ENCODE results near the gene SEMA5A.

The SEMA5A gene

DNA sequence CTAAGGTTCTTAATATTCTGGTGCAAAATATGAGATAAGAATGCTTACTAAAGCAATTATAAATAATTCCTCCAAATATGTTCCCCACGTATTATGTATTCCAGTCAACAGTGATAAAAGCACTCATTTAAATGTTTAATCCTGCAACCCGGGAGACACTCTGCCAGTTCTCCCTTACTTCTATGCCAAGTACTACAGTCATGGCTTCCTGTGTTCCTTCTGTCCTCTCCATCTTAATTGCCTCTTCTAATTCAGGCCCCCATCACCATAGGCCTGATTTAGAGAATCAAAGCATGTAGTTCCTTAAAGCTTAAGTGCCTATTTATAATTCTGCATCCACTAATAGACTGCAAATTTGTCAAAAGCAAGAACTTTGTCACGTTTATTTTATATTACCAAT, 474.8 kb downstream of the SEMA5A start:
- Histone ChIP-seq H4K8ac (ENCODE audit: low read depth, low read length) (no peak overlapping the region), H3K36me3 (ENCODE audit: control insufficient read depth, insufficient read depth, low read length) (no peaks in the 10 kb centered on the region), H3K79me1 (ENCODE audit: low read length) (no peaks in the 10 kb centered on the region), H2BK15ac (replicated peaks; ENCODE audit: low read depth) (no peak overlapping the region), H3K27ac (ENCODE audit: low read depth, low read length) (no peak overlapping the region), H3K56ac (ENCODE audit: low read length) (no peak overlapping the region), H3K27me3 (ENCODE audit: insufficient read depth, low read length, poor library complexity) (no peaks in the 10 kb centered on the region), H2BK5ac (ENCODE audit: low read length) (no peak overlapping the region), H2BK120ac (ENCODE audit: low read depth, low read length) (no peak overlapping the region), H3K4ac (ENCODE audit: low read depth, low read length) (no peak overlapping the region), H3K4me2 (ENCODE audit: low read length) (no peak overlapping the region), H2AK5ac (ENCODE audit: low read length) (no peak overlapping the region), H3K4me3 (ENCODE audit: low read length) (no peak overlapping the region), H3K79me2 (ENCODE audit: control insufficient read depth, insufficient read depth, low read length) (no peaks in the 10 kb centered on the region), H3K18ac (ENCODE audit: low read length) (no peak overlapping the region), H3K4me1 (ENCODE audit: control insufficient read depth, low read depth, low read length) (no peaks in the 10 kb centered on the region), H3K23ac (ENCODE audit: low read length) (no peak overlapping the region), H4K5ac (ENCODE audit: low read length) (no peak overlapping the region), H3K9ac (ENCODE audit: low read length) (no peak overlapping the region)
- WGBS (ENCODE audit: extremely low coverage, insufficient coverage, low lambda C conversion rate) = no CpG with 5 or more reads among the region's 3 CpGs
- no peak for DNase-seq

DNA sequence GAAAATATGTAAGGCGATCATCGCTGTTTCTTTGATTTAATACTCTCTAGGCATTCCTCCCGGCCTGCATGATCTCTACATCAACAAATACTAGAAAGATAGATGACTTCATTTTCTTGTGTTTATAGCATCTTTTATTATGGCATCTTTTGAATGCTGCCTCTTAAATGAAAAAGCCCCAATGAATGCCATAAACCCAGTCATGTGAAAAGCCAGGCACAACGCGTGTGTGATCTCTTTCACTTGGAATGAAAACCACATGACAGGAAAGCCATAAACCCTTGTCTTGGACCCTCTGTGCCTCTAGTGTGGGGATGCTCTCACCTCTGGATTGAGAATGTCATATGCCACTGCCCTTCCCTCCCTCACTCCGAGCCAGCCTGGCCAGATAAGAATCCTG, 476.2 kb downstream of the SEMA5A start:
- Histone ChIP-seq H3K4ac (ENCODE audit: low read depth, low read length) (no peak overlapping the region), H3K4me3 (ENCODE audit: low read length) (no peak overlapping the region), H3K4me2 (ENCODE audit: low read length) (no peak overlapping the region), H3K27me3 (ENCODE audit: insufficient read depth, low read length, poor library complexity) (no peaks in the 10 kb centered on the region), H3K9ac (ENCODE audit: low read length) (no peak overlapping the region), H4K5ac (ENCODE audit: low read length) (no peak overlapping the region), H4K8ac (ENCODE audit: low read depth, low read length) (no peak overlapping the region), H2AK5ac (ENCODE audit: low read length) (no peak overlapping the region), H3K36me3 (ENCODE audit: control insufficient read depth, insufficient read depth, low read length) (peaks cover 4% of the 10 kb centered on the region), H3K56ac (ENCODE audit: low read length) (no peak overlapping the region), H3K79me2 (ENCODE audit: control insufficient read depth, insufficient read depth, low read length) (no peaks in the 10 kb centered on the region), H3K18ac (ENCODE audit: low read length) (no peak overlapping the region), H3K79me1 (ENCODE audit: low read length) (no peaks in the 10 kb centered on the region), H2BK5ac (ENCODE audit: low read length) (no peak overlapping the region), H2BK15ac (replicated peaks; ENCODE audit: low read depth) (no peak overlapping the region), H3K4me1 (ENCODE audit: control insufficient read depth, low read depth, low read length) (no peaks in the 10 kb centered on the region), H3K23ac (ENCODE audit: low read length) (no peak overlapping the region), H2BK120ac (ENCODE audit: low read depth, low read length) (no peak overlapping the region), H3K27ac (ENCODE audit: low read depth, low read length) (no peak overlapping the region)
- no CpG with 5 or more reads among the region's 6 CpGs for WGBS (ENCODE audit: extremely low coverage, insufficient coverage, low lambda C conversion rate)
- no peak for DNase-seq

DNA sequence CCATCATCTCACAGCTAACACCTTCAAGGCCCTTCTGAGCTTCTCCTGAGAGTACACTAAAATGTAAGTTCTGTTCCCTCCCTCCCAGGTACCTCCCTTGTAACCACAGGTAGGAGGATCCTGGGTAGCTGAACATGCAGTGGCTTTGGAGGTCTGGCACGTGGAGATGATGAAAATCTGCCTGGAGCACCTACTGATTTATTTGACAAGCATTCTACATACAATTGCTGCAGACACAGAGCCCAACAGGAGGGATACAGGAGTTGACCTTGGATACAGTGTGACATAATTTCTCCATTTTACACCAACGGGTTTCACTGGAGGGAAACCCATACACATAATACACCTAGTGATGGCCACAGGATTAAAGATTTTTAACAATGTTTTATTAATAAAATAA, 478.7 kb downstream of the SEMA5A start:
- H4K8ac ChIP-seq (ENCODE audit: low read depth, low read length) = no peak overlapping the region
- no peaks in the 10 kb centered on the region for H3K4me1 ChIP-seq (ENCODE audit: control insufficient read depth, low read depth, low read length)
- no peaks in the 10 kb centered on the region for H3K27me3 ChIP-seq (ENCODE audit: insufficient read depth, low read length, poor library complexity)
- H2BK15ac ChIP-seq (replicated peaks; ENCODE audit: low read depth) = no peak overlapping the region
- no peak overlapping the region for H3K4me3 ChIP-seq (ENCODE audit: low read length)
- no peak overlapping the region for H2AK5ac ChIP-seq (ENCODE audit: low read length)
- H3K18ac ChIP-seq (ENCODE audit: low read length) = no peak overlapping the region
- H3K4ac ChIP-seq (ENCODE audit: low read depth, low read length) = no peak overlapping the region
- no peak overlapping the region for H4K5ac ChIP-seq (ENCODE audit: low read length)
- WGBS (ENCODE audit: extremely low coverage, insufficient coverage, low lambda C conversion rate) = no CpG with 5 or more reads among the region's 2 CpGs
- no peak overlapping the region for H2BK120ac ChIP-seq (ENCODE audit: low read depth, low read length)
- H3K27ac ChIP-seq (ENCODE audit: low read depth, low read length) = no peak overlapping the region
- H3K9ac ChIP-seq (ENCODE audit: low read length) = no peak overlapping the region
- H3K56ac ChIP-seq (ENCODE audit: low read length) = no peak overlapping the region
- no peak overlapping the region for H2BK5ac ChIP-seq (ENCODE audit: low read length)
- no peaks in the 10 kb centered on the region for H3K79me1 ChIP-seq (ENCODE audit: low read length)
- DNase-seq = peak; percentile 61
- no peaks in the 10 kb centered on the region for H3K79me2 ChIP-seq (ENCODE audit: control insufficient read depth, insufficient read depth, low read length)
- H3K4me2 ChIP-seq (ENCODE audit: low read length) = no peak overlapping the region
- H3K36me3 ChIP-seq (ENCODE audit: control insufficient read depth, insufficient read depth, low read length) = peaks cover 4% of the 10 kb centered on the region
- no peak overlapping the region for H3K23ac ChIP-seq (ENCODE audit: low read length)

DNA sequence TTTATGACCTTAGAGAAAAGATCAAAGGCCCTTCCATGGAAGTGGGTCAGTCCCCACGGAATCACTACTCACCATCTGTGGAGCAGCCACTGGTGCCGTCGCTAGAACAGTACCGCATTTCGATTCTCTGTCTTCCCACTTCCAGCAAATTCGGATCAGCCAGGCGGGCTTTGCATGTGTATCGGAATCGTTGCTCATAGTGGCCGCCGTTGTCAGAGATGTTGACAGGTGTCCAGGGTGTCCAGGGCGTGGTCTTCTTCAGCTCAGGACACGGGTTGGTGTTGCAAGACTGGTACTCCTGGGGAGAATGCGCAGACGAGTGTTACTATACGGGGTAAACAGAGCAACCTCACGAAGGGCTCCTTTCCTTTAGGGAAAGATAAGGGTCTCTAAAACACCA, 479.5 kb downstream of the SEMA5A start:
- no peak overlapping the region for H3K4me2 ChIP-seq (ENCODE audit: low read length)
- H3K36me3 ChIP-seq (ENCODE audit: control insufficient read depth, insufficient read depth, low read length) = peaks cover 4% of the 10 kb centered on the region
- no peak overlapping the region for H3K56ac ChIP-seq (ENCODE audit: low read length)
- no peak overlapping the region for H3K9ac ChIP-seq (ENCODE audit: low read length)
- no peak overlapping the region for H2BK5ac ChIP-seq (ENCODE audit: low read length)
- H2BK15ac ChIP-seq (replicated peaks; ENCODE audit: low read depth) = no peak overlapping the region
- no peak overlapping the region for H3K23ac ChIP-seq (ENCODE audit: low read length)
- H4K8ac ChIP-seq (ENCODE audit: low read depth, low read length) = no peak overlapping the region
- H3K27ac ChIP-seq (ENCODE audit: low read depth, low read length) = no peak overlapping the region
- no peaks in the 10 kb centered on the region for H3K4me1 ChIP-seq (ENCODE audit: control insufficient read depth, low read depth, low read length)
- H2BK120ac ChIP-seq (ENCODE audit: low read depth, low read length) = no peak overlapping the region
- no peak overlapping the region for H3K4ac ChIP-seq (ENCODE audit: low read depth, low read length)
- no peak for DNase-seq
- no CpG with 5 or more reads among the region's 17 CpGs for WGBS (ENCODE audit: extremely low coverage, insufficient coverage, low lambda C conversion rate)
- H2AK5ac ChIP-seq (ENCODE audit: low read length) = no peak overlapping the region
- no peak overlapping the region for H4K5ac ChIP-seq (ENCODE audit: low read length)
- H3K79me2 ChIP-seq (ENCODE audit: control insufficient read depth, insufficient read depth, low read length) = no peaks in the 10 kb centered on the region
- H3K18ac ChIP-seq (ENCODE audit: low read length) = no peak overlapping the region
- no peak overlapping the region for H3K4me3 ChIP-seq (ENCODE audit: low read length)
- no peaks in the 10 kb centered on the region for H3K27me3 ChIP-seq (ENCODE audit: insufficient read depth, low read length, poor library complexity)
- no peaks in the 10 kb centered on the region for H3K79me1 ChIP-seq (ENCODE audit: low read length)

DNA sequence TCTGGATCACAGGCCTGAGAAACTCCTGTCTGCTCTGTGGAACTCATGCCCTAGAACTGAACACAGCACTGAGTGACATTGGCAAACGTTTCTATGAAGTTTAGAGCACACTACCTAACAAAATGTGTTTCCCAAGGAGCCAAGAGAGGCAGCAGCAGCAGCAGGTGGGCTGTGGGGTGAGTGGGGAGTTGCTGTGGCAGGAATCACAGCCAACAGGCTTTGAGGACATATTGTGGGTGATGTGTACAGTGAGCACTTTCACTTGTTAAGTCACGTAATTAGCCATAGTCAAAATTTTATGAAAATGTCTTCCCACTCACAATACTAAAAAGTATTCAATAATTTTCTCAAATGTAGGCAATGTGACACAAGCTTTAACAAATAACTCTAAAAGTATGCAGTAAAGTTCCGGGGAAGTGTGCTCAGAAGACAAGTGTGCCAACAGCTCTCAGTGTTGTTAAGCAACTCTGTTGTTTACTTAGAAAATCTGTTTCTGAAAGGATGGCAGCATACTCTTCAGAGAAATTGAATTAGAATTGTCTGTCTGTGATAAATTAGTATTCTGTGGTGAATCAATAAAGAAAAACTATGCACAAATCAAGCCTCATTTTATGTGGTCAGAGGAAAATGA, 482.1 kb downstream of the SEMA5A start:
- Histone ChIP-seq H3K23ac (ENCODE audit: low read length) (no peak overlapping the region), H2BK120ac (ENCODE audit: low read depth, low read length) (no peak overlapping the region), H3K36me3 (ENCODE audit: control insufficient read depth, insufficient read depth, low read length) (peaks cover 4% of the 10 kb centered on the region), H3K56ac (ENCODE audit: low read length) (no peak overlapping the region), H2BK5ac (ENCODE audit: low read length) (no peak overlapping the region), H2BK15ac (replicated peaks; ENCODE audit: low read depth) (no peak overlapping the region), H3K79me1 (ENCODE audit: low read length) (no peaks in the 10 kb centered on the region), H3K27me3 (ENCODE audit: insufficient read depth, low read length, poor library complexity) (no peaks in the 10 kb centered on the region), H4K5ac (ENCODE audit: low read length) (no peak overlapping the region), H3K4me1 (ENCODE audit: control insufficient read depth, low read depth, low read length) (no peaks in the 10 kb centered on the region), H4K8ac (ENCODE audit: low read depth, low read length) (no peak overlapping the region), H3K4me3 (ENCODE audit: low read length) (no peak overlapping the region), H3K9ac (ENCODE audit: low read length) (no peak overlapping the region), H3K4me2 (ENCODE audit: low read length) (no peak overlapping the region), H3K18ac (ENCODE audit: low read length) (no peak overlapping the region), H3K27ac (ENCODE audit: low read depth, low read length) (no peak overlapping the region), H2AK5ac (ENCODE audit: low read length) (no peak overlapping the region), H3K4ac (ENCODE audit: low read depth, low read length) (no peak overlapping the region), H3K79me2 (ENCODE audit: control insufficient read depth, insufficient read depth, low read length) (no peaks in the 10 kb centered on the region)
- no CpG with 5 or more reads among the region's 3 CpGs for WGBS (ENCODE audit: extremely low coverage, insufficient coverage, low lambda C conversion rate)
- no peak for DNase-seq

DNA sequence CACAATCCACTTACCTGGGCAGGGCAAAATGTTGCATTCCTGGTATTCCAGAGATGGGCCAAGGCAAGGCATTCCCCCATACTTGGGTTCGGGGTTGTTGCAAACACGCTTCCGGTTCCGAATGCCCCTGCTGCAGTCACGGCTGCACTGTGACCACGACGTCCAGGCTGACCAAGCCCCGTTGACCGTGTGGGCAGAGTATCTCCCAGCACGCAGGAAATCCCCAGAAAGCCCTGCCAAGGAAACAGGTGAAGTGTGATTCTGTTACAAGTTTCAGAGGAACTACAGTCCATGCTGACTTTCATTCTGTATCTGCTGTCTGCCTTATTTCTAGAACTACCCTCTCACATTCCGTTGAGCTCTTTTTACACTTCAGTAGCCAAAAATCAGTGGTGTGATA, 483.0 kb downstream of the SEMA5A start:
- no peaks in the 10 kb centered on the region for H3K79me1 ChIP-seq (ENCODE audit: low read length)
- no peak overlapping the region for H3K18ac ChIP-seq (ENCODE audit: low read length)
- H4K8ac ChIP-seq (ENCODE audit: low read depth, low read length) = no peak overlapping the region
- H3K4me3 ChIP-seq (ENCODE audit: low read length) = no peak overlapping the region
- H2AK5ac ChIP-seq (ENCODE audit: low read length) = no peak overlapping the region
- H2BK120ac ChIP-seq (ENCODE audit: low read depth, low read length) = no peak overlapping the region
- no peak overlapping the region for H2BK5ac ChIP-seq (ENCODE audit: low read length)
- no peak overlapping the region for H3K4ac ChIP-seq (ENCODE audit: low read depth, low read length)
- no peak for DNase-seq
- no peaks in the 10 kb centered on the region for H3K4me1 ChIP-seq (ENCODE audit: control insufficient read depth, low read depth, low read length)
- no peak overlapping the region for H2BK15ac ChIP-seq (replicated peaks; ENCODE audit: low read depth)
- H3K9ac ChIP-seq (ENCODE audit: low read length) = no peak overlapping the region
- H3K36me3 ChIP-seq (ENCODE audit: control insufficient read depth, insufficient read depth, low read length) = peaks cover 4% of the 10 kb centered on the region
- no peaks in the 10 kb centered on the region for H3K79me2 ChIP-seq (ENCODE audit: control insufficient read depth, insufficient read depth, low read length)
- no peak overlapping the region for H3K4me2 ChIP-seq (ENCODE audit: low read length)
- H4K5ac ChIP-seq (ENCODE audit: low read length) = no peak overlapping the region
- no CpG with 5 or more reads among the region's 11 CpGs for WGBS (ENCODE audit: extremely low coverage, insufficient coverage, low lambda C conversion rate)
- no peak overlapping the region for H3K56ac ChIP-seq (ENCODE audit: low read length)
- no peak overlapping the region for H3K23ac ChIP-seq (ENCODE audit: low read length)
- H3K27ac ChIP-seq (ENCODE audit: low read depth, low read length) = no peak overlapping the region
- no peaks in the 10 kb centered on the region for H3K27me3 ChIP-seq (ENCODE audit: insufficient read depth, low read length, poor library complexity)
